Measurements from ENCODE around the gene PIGS. TPM values are rescaled to one million over a fixed set of nuclear protein-coding genes. Genes with fewer than 3 reads are reported as not detected.

The PIGS gene
- 40.2 and 44.0 TPM in 2 replicates for total RNA-seq

GRCh38 chr17:28571361-28572122 is at the start of gene PIGS:
Gene PIGS (minus strand): TSS chr17:28571524. CDS start chr17:28571496, 28 bp downstream.

GRCh38 chr17:28613931-28614381 is 42.6 kb upstream of the PIGS start, which contains the start of gene RSKR:
Gene RSKR (minus strand): TSS chr17:28614185. CDS start chr17:28614161, 24 bp downstream.

DNA sequence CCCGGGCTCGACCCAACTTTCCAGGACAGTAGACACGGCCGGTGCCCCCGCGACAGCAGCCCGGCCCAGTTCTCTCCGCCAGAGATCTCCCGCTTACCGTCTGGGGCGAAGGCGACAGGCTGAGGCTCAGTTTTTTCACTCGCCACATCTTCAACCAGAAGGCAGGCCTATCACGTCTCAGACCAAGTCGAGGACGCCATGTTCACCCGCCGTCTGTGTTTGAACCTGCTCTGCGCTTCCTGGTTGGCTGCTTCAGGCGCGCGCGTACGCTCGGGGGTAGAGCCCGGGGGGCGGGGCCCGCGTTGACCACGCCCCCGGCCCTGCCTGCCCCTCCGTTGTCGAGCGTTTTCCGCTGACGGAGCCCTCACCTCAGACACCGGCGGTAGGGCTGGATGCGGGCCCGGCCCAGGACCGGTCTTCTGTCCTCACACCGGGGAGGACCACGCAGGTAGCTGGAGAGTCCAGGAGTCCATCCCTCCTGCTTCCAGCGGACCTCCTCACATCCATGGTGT is 27.5 kb upstream of the PIGS start, which contains the start of gene SPAG5:
TSS of gene SPAG5 (minus strand) at position 227 of the 512 bp plus-strand sequence. CDS start at position 148, 79 bp downstream.

GRCh38 chr17:28576758-28577465 is 5.6 kb upstream of the PIGS start, which contains the start of gene ALDOC:
Gene ALDOC (minus strand): TSS chr17:28576895. CDS start chr17:28575532, 1,363 bp downstream.

GRCh38 chr17:28552176-28552999 is 18.9 kb downstream of the PIGS start, which contains the start of gene UNC119:
Gene UNC119 (minus strand): TSS chr17:28552624. CDS start chr17:28552557, 67 bp downstream.

DNA sequence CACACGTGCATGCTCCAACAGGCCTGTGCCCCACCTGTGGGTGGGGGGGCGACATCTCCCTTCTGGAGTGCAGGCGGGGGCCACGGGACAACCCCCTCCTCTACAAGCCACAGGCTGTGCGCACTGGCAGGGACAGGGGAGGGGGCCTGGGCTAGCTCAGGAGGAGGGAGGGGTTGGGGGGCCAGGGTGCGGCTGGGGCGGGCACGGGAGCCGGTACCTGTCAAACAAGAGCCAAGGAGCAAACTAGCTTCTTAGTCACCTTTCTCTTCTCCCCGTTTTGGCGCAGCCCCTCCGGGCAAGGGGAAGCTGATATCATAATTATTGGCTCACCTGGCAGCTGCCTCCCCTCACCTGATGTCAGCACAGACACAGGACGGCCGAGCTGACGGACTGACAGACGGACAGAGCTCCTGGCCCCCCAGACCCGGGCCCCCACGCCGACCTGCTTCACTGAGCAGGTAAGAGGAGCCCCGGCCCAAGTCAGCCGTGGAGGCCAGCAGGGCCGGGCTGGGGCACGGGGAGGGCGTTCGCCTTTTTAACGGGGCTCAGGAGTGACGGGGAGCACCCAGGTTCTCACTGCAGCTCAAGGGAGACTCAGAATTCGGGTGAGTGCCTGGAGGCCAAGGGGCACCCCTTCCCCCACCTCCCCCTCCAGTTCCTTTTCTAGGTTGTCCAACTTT is 65.2 kb downstream of the PIGS start, which contains the start of gene FOXN1:
TSS of gene FOXN1 (plus strand) at position 363 of the 680 bp plus-strand sequence. CDS start 17,622 bp downstream, outside the sequence.

Other genes with a start within 250 kb of the PIGS start
- gene IFT20, start 236.1 kb downstream of the PIGS start, total RNA-seq: 36.5 and 46.2 TPM in 2 replicates
- 35.9 and 71.3 TPM in 2 replicates for gene TNFAIP1, start 235.8 kb downstream of the PIGS start, total RNA-seq
- 81.8 and 115 TPM in 2 replicates for gene POLDIP2, start 214.0 kb downstream of the PIGS start, total RNA-seq
- gene SEBOX, start 206.3 kb downstream of the PIGS start, total RNA-seq: not detected in 2 replicates
- 0.43 and 149 TPM in 2 replicates for gene VTN, start 201.2 kb downstream of the PIGS start, total RNA-seq
- gene SARM1, start 199.8 kb downstream of the PIGS start, total RNA-seq: 13.3 and 23.9 TPM in 2 replicates
- gene SLC46A1, start 165.3 kb downstream of the PIGS start, total RNA-seq: 6.6 and 7.4 TPM in 2 replicates
- not detected in 2 replicates for gene SLC13A2, start 97.9 kb downstream of the PIGS start, total RNA-seq
- not detected in 2 replicates for gene FOXN1, start 65.2 kb downstream of the PIGS start, total RNA-seq
- gene UNC119, start 18.9 kb downstream of the PIGS start, total RNA-seq: 16.0 and 19.6 TPM in 2 replicates
- gene ALDOC, start 5.4 kb upstream of the PIGS start, total RNA-seq: 9.7 and 30.4 TPM in 2 replicates
- gene SPAG5, start 27.5 kb upstream of the PIGS start, total RNA-seq: 2.4 and 77.9 TPM in 2 replicates
- gene RSKR, start 42.7 kb upstream of the PIGS start, total RNA-seq: 2.6 and 7.6 TPM in 2 replicates
- gene BLTP2, start 73.6 kb upstream of the PIGS start, total RNA-seq: 103 and 183 TPM in 2 replicates
- 36.5 and 44.2 TPM in 2 replicates for gene SDF2, start 90.4 kb upstream of the PIGS start, total RNA-seq
- 61.3 and 66.7 TPM in 2 replicates for gene SUPT6H, start 90.7 kb upstream of the PIGS start, total RNA-seq
- 0.44 and 0.86 TPM in 2 replicates for gene PROCA1, start 140.4 kb upstream of the PIGS start, total RNA-seq
- 200 and 222 TPM in 2 replicates for gene RAB34, start 146.3 kb upstream of the PIGS start, total RNA-seq
- 341 and 470 TPM in 2 replicates for gene RPL23A, start 148.5 kb upstream of the PIGS start, total RNA-seq
- gene TLCD1, start 154.7 kb upstream of the PIGS start, total RNA-seq: 4.2 TPM in 2 replicates
- gene NEK8, start 157.3 kb upstream of the PIGS start, total RNA-seq: 3.3 and 8.5 TPM in 2 replicates
- 32.6 and 65.3 TPM in 2 replicates for gene TRAF4, start 172.5 kb upstream of the PIGS start, total RNA-seq

Data from placental pericyte (primary cell).